AG09319 (cell line): ENCODE results near the gene DLEC1.

ENCODE experiments used
- DNase-seq: peaks from one replicate; pipeline ENCODE4 v3.0.0-alpha.2; 2010; ENCODE audit warnings: low read depth; ENCODE audit errors: extremely low read depth
- TF ChIP-seq, protein P1 (sequence below): IDR thresholded peaks from 2 replicates; pipeline ENCODE4 v1.5.1; 2011; ENCODE audit warnings: low read depth, mild to moderate bottlenecking, inconsistent platforms, low read length, moderate library complexity

Gene DLEC1

GRCh38 chr3:38008191-38008701, 30.8 kb upstream of the DLEC1 start:
- TF ChIP-seq, protein P1, sequence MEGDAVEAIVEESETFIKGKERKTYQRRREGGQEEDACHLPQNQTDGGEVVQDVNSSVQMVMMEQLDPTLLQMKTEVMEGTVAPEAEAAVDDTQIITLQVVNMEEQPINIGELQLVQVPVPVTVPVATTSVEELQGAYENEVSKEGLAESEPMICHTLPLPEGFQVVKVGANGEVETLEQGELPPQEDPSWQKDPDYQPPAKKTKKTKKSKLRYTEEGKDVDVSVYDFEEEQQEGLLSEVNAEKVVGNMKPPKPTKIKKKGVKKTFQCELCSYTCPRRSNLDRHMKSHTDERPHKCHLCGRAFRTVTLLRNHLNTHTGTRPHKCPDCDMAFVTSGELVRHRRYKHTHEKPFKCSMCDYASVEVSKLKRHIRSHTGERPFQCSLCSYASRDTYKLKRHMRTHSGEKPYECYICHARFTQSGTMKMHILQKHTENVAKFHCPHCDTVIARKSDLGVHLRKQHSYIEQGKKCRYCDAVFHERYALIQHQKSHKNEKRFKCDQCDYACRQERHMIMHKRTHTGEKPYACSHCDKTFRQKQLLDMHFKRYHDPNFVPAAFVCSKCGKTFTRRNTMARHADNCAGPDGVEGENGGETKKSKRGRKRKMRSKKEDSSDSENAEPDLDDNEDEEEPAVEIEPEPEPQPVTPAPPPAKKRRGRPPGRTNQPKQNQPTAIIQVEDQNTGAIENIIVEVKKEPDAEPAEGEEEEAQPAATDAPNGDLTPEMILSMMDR, result no peak

DNA sequence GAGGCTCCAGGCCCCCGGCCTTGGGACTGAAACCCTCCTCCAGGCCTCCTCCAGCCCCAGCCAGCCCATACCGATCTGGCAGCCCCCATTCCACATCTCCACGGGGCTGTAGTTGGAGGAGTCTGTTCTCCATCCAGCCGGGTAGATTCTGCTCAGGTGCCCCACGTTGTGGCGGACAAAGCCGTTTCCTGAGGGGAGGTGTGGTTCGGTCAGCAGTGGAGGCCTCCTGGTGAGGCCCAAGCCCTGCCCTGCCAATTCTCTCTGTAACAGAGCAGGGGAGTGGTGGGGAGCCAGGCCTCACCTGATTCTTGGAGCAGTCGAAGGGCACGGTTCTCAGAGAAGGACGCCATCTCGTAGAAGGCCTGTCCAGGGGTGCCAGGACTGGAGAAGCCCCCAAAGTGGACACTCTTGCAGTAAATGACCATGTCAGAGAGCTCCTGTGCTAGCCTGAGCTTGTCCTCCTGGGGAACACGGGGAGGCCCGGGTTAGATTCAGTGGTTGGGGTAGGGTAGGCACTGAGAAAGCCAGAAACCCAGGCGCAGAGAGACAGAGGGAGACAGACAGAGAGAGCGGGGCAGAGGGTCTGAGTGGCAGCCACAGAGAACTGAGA, 29.9 kb upstream of the DLEC1 start:
- TF ChIP-seq, protein P1, result no peak
- DNase-seq, result no peak

More at GRCh38 chr3:38008191-38008701, 30.8 kb upstream of the DLEC1 start:
- DNase-seq, result no peak

- TF ChIP-seq, protein P1, result no peak
- DNase-seq, result no peak
Observed at GRCh38 chr3:38009807-38010591, 29.0 kb upstream of the DLEC1 start.

GRCh38 chr3:38011111-38011510, 27.9 kb upstream of the DLEC1 start:
- TF ChIP-seq, protein P1, result no peak

DNA sequence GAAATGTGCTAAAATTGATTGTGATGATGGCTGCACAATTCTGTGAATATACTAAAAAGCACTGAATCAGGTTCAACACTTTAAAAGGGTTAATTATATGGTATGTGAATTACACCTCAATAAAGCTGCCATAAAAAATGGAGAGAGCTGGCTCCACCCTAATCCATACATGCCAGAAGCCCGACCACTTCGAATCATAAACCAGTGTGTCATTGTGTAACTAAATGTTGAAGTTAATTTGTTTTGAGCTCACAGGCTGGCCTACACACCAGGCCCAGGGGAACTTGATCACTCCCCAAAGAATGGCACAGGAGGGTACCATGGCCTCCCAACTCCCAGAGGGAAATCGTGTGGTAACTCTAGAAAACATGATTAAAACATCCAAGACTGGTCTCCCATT, 23.5 kb upstream of the DLEC1 start:
- DNase-seq, result no peak
- TF ChIP-seq, protein P1, result no peak

More at GRCh38 chr3:38011111-38011510, 27.9 kb upstream of the DLEC1 start:
- DNase-seq, result no peak

DNA sequence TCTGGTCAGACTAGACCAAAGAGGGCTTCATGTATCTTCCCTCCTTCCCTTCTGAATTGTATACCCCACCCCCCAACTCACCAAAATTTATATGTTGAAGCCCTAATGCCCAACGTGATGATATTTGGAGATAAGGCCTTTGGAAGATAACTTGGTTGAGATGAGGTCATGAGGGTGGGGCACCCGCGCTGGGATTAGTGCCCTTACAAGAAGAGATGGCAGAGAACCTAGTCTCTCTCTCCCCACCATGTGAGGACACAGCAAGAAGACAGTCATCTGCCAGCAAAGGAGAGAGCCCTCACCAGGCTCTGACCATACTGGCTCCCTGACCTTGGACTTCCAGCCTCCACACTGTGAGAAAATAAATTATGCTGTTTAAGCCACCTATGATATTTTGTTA, 23.0 kb upstream of the DLEC1 start:
- TF ChIP-seq, protein P1, result no peak
- no peak for DNase-seq

DNA sequence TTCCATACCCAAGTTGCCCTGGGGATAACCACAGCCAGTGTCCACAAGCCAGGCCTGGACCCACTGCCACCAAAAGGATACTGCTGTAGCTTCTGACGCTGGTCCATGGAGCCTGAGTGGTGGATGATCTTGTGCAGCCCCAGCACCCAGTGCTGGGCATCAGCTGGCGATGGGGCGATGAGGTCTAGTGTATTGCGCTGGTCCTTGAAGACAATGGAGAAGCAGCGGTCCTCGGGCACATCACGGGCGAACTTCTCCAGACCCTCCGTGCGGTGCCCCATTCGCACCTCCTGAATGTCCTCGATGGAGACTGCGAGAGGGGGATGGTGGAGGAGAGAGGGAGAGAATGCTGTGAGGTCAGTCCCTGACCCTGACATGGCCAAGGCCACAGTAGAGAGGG, 22.6 kb upstream of the DLEC1 start:
- DNase-seq, result no peak
- TF ChIP-seq, protein P1, result no peak
